ENCODE measurements around the gene DDI2. TPM values are rescaled to one million over a fixed set of nuclear protein-coding genes. Genes with fewer than 3 reads are reported as not detected.

The DDI2 gene
- total and polyA plus RNA-seq, 2 donors (not counting 3 experiments of a cell fraction or from before 2014, with no cell fraction given) = 5.4 to 35.2 TPM

- H3K9me3 ChIP-seq (replicated peaks; ENCODE audit: control insufficient read depth, insufficient read depth, low read length) = no peaks in the 10 kb centered on the region
- peaks cover 39% of the 10 kb centered on the region for H3K79me2 ChIP-seq (ENCODE audit: control insufficient read depth, insufficient read depth, low read length)
- H3K4me1 ChIP-seq (ENCODE audit: control insufficient read depth, extremely low read depth, insufficient read depth, low read length) = peaks cover 27% of the 10 kb centered on the region
- H3K4me2 ChIP-seq (ENCODE audit: insufficient read depth, low read length) = peak overlapping the region; percentile 93
- H3K27ac ChIP-seq (ENCODE audit: insufficient read depth, low read depth, low read length) = peak overlapping the region; percentile 56
- POLR2A ChIA-PET = no interaction called here
- H4K20me1 ChIP-seq (replicated peaks; ENCODE audit: control insufficient read depth, extremely low read depth, insufficient read depth, low read length) = no peaks in the 10 kb centered on the region
- dilution Hi-C loops (cut with MboI; ENCODE audit: extremely low pct_ligation_motif_present, low sequenced_read_pairs) = no loop called here
- peak overlapping the region; percentile 32 to 81 (median 54) for H3K4me3 ChIP-seq (replicated peaks in 1 of 3; ENCODE audit: insufficient read depth in 1 of 3, low read depth in 1 of 3, low read length in 3 of 3)
- TSS peak; percentile 69 for BruUV-seq (replicated peaks)
- H3K27me3 ChIP-seq (ENCODE audit: control insufficient read depth in 2 of 2, insufficient read depth in 2 of 2, low read length in 2 of 2) = no peaks in the 10 kb centered on the region
- TF ChIP-seq POLR2A (IDR thresholded peaks at IDR 0.05; ENCODE audit: low read depth, low read length) (peak; percentile 63), CTCF (IDR thresholded peaks at IDR 0.05; ENCODE audit: extremely low read depth in 1 of 2, insufficient read depth in 1 of 2, low read depth in 1 of 2, low read length in 2 of 2) (no peak)
- H3K36me3 ChIP-seq (ENCODE audit: control insufficient read depth in 2 of 2, extremely low read depth in 1 of 2, insufficient read depth in 2 of 2, low read length in 2 of 2) = no peaks in the 10 kb centered on the region
- H3K9ac ChIP-seq (replicated peaks; ENCODE audit: extremely low read depth, insufficient read depth, low read length) = peak overlapping the region; percentile 71
- intact Hi-C loops (cut with micrococcal nuclease) = loop anchor here (1.0 to 10.0 kb wide), 6 partner anchors 13 to 228 kb away; partner anchors contain the start of genes AGMAT, DNAJC16, PLEKHM2 and SPEN
- H2AFZ ChIP-seq (ENCODE audit: low read depth, low read length) = peak overlapping the region; percentile 89
- CTCF ChIA-PET = interaction anchor here (0.6 to 1.2 kb wide), 2 partner anchors 14 to 19 kb away, joined by 3 to 4 read pairs; no protein-coding TSS in a partner anchor
- FAIRE-seq (no peak), DNase-seq (ENCODE audit: low read depth, low spot score) (no peak)
- no peaks in the 10 kb centered on the region for H3K9me1 ChIP-seq (replicated peaks; ENCODE audit: control insufficient read depth, extremely low read depth, insufficient read depth, low read length)
Observed at GRCh38 chr1:15616373-15617172, 685 bp upstream of the DDI2 start.

GRCh38 chr1:15618077-15618654, 908 bp downstream of the DDI2 start:
- peak overlapping the region; percentile 80 for H3K9ac ChIP-seq (replicated peaks; ENCODE audit: extremely low read depth, insufficient read depth, low read length)
- no peaks in the 10 kb centered on the region for H3K9me1 ChIP-seq (replicated peaks; ENCODE audit: control insufficient read depth, extremely low read depth, insufficient read depth, low read length)
- no peaks in the 10 kb centered on the region for H4K20me1 ChIP-seq (replicated peaks; ENCODE audit: control insufficient read depth, extremely low read depth, insufficient read depth, low read length)
- H3K79me2 ChIP-seq (ENCODE audit: control insufficient read depth, insufficient read depth, low read length) = peaks cover 55% of the 10 kb centered on the region
- peak overlapping the region; percentile 44 to 87 (median 75) for H3K4me3 ChIP-seq (replicated peaks in 1 of 3; ENCODE audit: insufficient read depth in 1 of 3, low read depth in 1 of 3, low read length in 3 of 3)
- peak overlapping the region; percentile 45 for H3K27ac ChIP-seq (ENCODE audit: insufficient read depth, low read depth, low read length)
- no peaks in the 10 kb centered on the region for H3K27me3 ChIP-seq (ENCODE audit: control insufficient read depth in 2 of 2, insufficient read depth in 2 of 2, low read length in 2 of 2)
- POLR2A ChIA-PET = interaction anchor here (0.6 to 1.3 kb wide), 3 partner anchors 46 to 130 kb away, joined by 4 to 8 read pairs (median 6); no protein-coding TSS in a partner anchor
- peak overlapping the region; percentile 66 for H2AFZ ChIP-seq (ENCODE audit: low read depth, low read length)
- DNase-seq (ENCODE audit: low read depth, low spot score) (peak; percentile 45), FAIRE-seq (no peak)
- CTCF ChIA-PET = interaction anchor here (0.9 to 1.0 kb wide), 3 partner anchors 15 to 72 kb away, joined by 3 to 4 read pairs (median 3); no protein-coding TSS in a partner anchor
- dilution Hi-C loops (cut with MboI; ENCODE audit: extremely low pct_ligation_motif_present, low sequenced_read_pairs) = no loop called here
- H3K9me3 ChIP-seq (replicated peaks; ENCODE audit: control insufficient read depth, insufficient read depth, low read length) = no peaks in the 10 kb centered on the region
- intact Hi-C loops (cut with micrococcal nuclease) = loop anchor here (10.0 kb wide), 1 partner anchor 227 kb away; the partner anchor contains the start of gene SPEN
- no TSS peak for BruUV-seq (replicated peaks)
- peaks cover 27% of the 10 kb centered on the region for H3K4me1 ChIP-seq (ENCODE audit: control insufficient read depth, extremely low read depth, insufficient read depth, low read length)
- H3K36me3 ChIP-seq (ENCODE audit: control insufficient read depth in 2 of 2, extremely low read depth in 1 of 2, insufficient read depth in 2 of 2, low read length in 2 of 2) = no peaks in the 10 kb centered on the region
- peak overlapping the region; percentile 95 for H3K4me2 ChIP-seq (ENCODE audit: insufficient read depth, low read length)
- no peak for TF ChIP-seq MYC (IDR thresholded peaks at IDR 0.05; ENCODE audit: low read depth, low read length)
- no peak for TF ChIP-seq EZH2 (IDR thresholded peaks at IDR 0.05; ENCODE audit: borderline replicate concordance, low read depth, low read length, severe bottlenecking)
- TF ChIP-seq MAX (IDR thresholded peaks at IDR 0.05; ENCODE audit: insufficient read depth, insufficient read length) = no peak
- no peak for TF ChIP-seq FOS (IDR thresholded peaks at IDR 0.05; ENCODE audit: borderline replicate concordance, insufficient read depth, low read length)
- no peak for TF ChIP-seq JUN (IDR thresholded peaks at IDR 0.05; ENCODE audit: borderline replicate concordance, insufficient read depth, insufficient read length, low read depth)
- no peak for TF ChIP-seq POLR2A (IDR thresholded peaks at IDR 0.05; ENCODE audit: low read depth, low read length)
- TF ChIP-seq GATA2 (IDR thresholded peaks at IDR 0.05; ENCODE audit: insufficient read depth, insufficient read length, low read depth, low read length) = no peak
- no peak for TF ChIP-seq POLR2AphosphoS5 (IDR thresholded peaks at IDR 0.05; ENCODE audit: insufficient read depth, low read depth, low read length)
- TF ChIP-seq CTCF (IDR thresholded peaks at IDR 0.05; ENCODE audit: extremely low read depth in 1 of 2, insufficient read depth in 1 of 2, low read depth in 1 of 2, low read length in 2 of 2) = no peak
